K562 (cell line): ENCODE data around the gene COPS4.

Source experiments
- CXXC5 ChIP-seq: fragments of 250-450 bp; sonication (Bioruptor Pico); IDR thresholded peaks from 2 replicates; pipeline ENCODE4 v1.8.0; 2022; ENCODE audit warnings: inconsistent platforms, mild to moderate bottlenecking, moderate library complexity
- TF ChIP-seq, protein P1 (sequence below): sonication (generic); formaldehyde crosslinking; IDR thresholded peaks from 2 replicates; pipeline ENCODE4 v1.8.1; 2022; ENCODE audit warnings: missing genetic modification reagents

GRCh38 chr4:83054928-83055327 is 19.9 kb downstream of the COPS4 start:
- TF ChIP-seq, protein P1, sequence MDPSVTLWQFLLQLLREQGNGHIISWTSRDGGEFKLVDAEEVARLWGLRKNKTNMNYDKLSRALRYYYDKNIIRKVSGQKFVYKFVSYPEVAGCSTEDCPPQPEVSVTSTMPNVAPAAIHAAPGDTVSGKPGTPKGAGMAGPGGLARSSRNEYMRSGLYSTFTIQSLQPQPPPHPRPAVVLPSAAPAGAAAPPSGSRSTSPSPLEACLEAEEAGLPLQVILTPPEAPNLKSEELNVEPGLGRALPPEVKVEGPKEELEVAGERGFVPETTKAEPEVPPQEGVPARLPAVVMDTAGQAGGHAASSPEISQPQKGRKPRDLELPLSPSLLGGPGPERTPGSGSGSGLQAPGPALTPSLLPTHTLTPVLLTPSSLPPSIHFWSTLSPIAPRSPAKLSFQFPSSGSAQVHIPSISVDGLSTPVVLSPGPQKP: no peak
- no peak for TF ChIP-seq CXXC5 (CRISPR knock-in tag)
